ENCODE data around the gene HEMGN.

HEMGN gene

GRCh38 chr9:97905228-97905627, 32.7 kb downstream of the HEMGN start:
- TF ChIP-seq CTCF (IDR thresholded peaks at IDR 0.05), result no peak
- DNase-seq (ENCODE audit: low spot score), result no peak
- H3K27ac ChIP-seq, result no peak overlapping the region
- no peak overlapping the region for H3K4me3 ChIP-seq

GRCh38 chr9:97904725-97905124, 33.2 kb downstream of the HEMGN start:
- no peak overlapping the region for H3K27ac ChIP-seq
- TF ChIP-seq CTCF (IDR thresholded peaks at IDR 0.05), result no peak
- DNase-seq (ENCODE audit: low spot score), result no peak
- H3K4me3 ChIP-seq, result no peak overlapping the region

GRCh38 chr9:97903177-97903576, 34.8 kb downstream of the HEMGN start:
- no peak for TF ChIP-seq CTCF (IDR thresholded peaks at IDR 0.05)
- no peak overlapping the region for H3K27ac ChIP-seq
- H3K4me3 ChIP-seq, result no peak overlapping the region
- DNase-seq (ENCODE audit: low spot score), result no peak

GRCh38 chr9:97900738-97901565, 37.0 kb downstream of the HEMGN start:
- H3K4me3 ChIP-seq, result no peak overlapping the region
- TF ChIP-seq CTCF (IDR thresholded peaks at IDR 0.05), result peak; percentile 40
- H3K27ac ChIP-seq, result no peak overlapping the region
- no peak for DNase-seq (ENCODE audit: low spot score)

GRCh38 chr9:97900103-97900737, 37.8 kb downstream of the HEMGN start:
- H3K27ac ChIP-seq, result no peak overlapping the region
- TF ChIP-seq CTCF (IDR thresholded peaks at IDR 0.05), result no peak

GRCh38 chr9:97895695-97896332, 42.2 kb downstream of the HEMGN start:
- no peak for DNase-seq (ENCODE audit: low spot score)
- H3K4me3 ChIP-seq, result no peak overlapping the region
- H3K27ac ChIP-seq, result no peak overlapping the region
- no peak for TF ChIP-seq CTCF (IDR thresholded peaks at IDR 0.05)

More at GRCh38 chr9:97900103-97900737, 37.8 kb downstream of the HEMGN start:
- H3K4me3 ChIP-seq, result no peak overlapping the region
- no peak for DNase-seq (ENCODE audit: low spot score)

Measured in coronary artery (tissue), 2 donors.